Limb (tissue), 2 donors: ENCODE measurements around the gene XXYLT1.

Experiments used
- DNase-seq, 2 donors: peaks; one replicate each; pipeline ENCODE4 v3.0.0-alpha.2; 2016; ENCODE audit errors: extremely low spot score in 2 of 2

Gene XXYLT1

GRCh38 chr3:195172039-195172684 is 98.8 kb downstream of the XXYLT1 start:
- DNase-seq, result no peak

DNA sequence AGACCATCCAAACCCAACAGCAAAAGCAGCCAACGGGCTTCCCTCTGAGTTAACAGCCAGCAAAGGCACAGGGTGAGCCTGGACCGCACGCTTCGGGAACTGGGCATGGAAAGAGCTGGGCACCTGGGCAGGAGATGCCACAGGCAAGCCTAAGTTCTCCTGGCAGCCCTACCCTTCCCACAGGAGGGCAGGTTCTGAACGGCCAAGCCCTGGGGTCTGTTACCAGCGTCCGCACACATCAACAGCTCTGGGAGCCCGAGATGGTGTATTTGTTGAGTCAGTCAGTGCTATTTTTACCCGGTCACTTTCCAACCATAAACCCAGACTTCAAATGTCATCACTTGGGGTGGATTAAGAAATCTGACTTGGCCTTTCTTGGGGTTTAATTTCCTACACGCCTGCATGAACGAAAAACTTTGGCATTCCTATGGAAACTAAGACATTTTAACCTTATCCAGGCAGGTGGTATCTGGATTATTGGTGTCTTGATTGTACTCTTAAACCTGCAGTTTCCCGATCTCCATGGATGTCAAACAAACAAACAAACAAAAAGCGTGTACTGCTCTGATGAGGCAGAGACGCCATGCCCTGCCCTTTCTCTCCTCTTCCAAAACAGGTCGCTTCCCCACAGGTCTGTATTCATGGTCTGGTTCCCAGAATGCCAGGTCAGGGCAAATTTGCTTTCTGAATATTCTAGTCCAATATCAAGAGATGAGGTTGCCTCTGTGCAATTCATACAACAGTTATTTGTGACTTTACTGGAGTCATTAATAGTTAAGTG is 99.7 kb downstream of the XXYLT1 start:
- peak in 1 of 2 donors; percentile 7 for DNase-seq

- peak in 1 of 2 donors; percentile 12 for DNase-seq
Observed at GRCh38 chr3:195170496-195170895, 100.5 kb downstream of the XXYLT1 start.

DNA sequence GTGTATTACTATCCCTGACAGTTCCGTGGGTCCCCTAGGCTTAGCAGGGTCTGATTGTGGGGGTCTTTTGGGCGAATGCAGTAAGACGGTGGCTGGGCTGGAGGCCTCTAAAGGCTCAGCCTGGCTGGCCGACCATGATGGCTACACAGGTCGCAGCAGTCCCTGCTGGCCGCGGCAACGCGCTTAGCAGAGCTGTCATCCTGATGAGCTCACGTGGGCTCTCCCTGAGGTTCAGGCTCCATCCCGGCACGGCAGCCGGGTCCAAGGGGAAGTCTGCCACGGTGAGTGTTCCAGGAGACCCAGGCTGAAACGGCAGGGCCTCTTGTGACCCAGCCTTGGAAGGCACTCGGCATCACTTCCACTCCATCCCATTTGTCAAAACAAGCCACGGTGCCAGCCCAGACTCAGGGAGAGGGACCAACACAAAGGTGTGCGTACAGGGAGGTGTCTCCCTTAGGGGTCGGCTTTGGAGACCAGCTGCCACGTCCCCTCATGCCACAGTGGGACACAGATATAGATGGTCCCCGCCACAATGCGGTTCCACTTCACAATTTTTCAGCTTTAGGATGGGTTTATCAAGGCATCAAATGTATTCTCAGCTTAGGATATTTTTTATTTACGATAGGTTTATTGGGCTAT is 101.8 kb downstream of the XXYLT1 start:
- DNase-seq, result no peak

DNA sequence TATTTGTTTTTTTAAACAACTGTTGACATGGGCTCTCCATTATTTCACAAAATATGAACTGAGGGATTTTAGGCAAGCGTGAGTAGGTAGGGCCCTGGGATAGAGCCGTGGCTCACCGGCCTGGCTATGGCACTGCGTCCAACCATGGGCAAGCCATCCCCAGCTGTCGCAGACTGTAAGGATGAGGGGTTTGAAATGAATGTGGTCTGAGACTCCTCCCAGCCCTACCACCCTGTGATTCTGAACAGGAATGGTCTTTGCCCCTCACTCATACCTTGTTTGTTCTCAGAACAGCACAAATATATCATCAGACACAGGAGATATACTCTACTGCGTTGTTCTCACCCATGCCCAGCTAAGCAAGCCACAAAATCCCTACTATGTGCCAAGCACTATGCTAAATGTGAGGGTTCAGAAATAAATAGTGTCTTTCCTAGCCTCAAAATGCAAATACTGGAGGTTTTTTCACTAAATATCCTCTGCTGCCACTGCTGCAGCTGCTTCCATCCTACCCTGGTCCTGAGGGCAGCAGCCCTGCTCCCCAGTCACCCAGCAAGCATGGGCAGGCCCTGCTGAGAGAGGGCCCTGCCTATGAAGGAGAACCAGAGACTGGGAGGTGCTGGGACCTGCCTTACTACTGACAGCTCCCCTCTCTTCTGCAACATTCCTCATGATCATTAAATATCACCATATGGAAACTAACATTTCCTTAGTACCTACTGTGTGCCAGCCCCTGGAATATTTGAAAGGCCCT is 102.8 kb downstream of the XXYLT1 start:
- DNase-seq, result no peak

DNA sequence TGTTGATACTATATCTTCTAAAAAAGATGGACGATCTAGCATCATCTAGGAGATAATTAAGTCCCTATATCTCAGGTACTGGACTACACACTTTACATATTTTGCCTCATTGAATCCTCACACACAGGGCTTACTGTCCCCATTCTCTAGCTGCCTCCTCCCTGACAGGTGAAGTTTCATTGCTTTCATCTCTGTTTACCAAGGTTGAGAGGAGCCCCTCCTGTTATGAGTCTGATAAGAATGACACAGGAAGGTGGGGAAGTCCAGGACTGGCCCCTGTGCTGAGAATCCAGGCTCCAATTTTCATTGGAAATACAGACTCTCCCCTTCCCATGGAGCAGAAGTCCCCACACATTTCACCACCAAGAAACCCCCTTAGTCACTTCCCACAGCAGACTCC is 105.2 kb downstream of the XXYLT1 start:
- no peak for DNase-seq

- DNase-seq, result no peak
Observed at GRCh38 chr3:195165265-195165609, 105.7 kb downstream of the XXYLT1 start.

DNA sequence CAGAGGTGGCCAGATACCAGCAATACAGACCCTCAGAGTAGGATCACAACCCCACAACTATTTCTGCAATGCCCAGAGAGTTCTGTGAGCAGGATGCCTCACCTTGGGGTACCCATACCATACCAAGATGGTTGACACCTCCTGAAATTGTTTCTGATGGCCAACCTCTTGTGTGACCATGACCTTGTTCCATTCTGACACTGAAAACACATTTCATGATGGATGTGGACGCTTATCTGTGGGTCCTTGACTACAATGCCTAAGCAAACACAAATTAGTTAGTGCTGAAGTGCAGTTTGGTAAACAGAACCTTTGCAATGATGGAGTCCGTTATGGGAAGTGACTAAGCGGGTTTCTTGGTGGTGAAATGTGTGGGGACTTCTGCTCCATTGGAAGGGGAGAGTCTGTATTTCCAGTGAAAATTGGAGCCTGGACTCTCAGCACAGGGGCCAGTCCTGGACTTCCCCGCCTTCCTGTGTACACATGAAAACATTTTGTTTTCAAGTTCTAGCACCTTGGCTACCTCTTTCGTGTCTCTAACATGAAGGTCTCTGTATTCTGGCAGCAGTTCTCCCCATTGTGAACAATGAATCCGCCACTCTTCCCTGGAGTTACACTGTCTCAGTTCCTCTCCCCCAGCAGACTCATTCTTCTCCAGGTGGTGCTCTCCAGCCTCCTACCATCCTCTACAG is 106.2 kb downstream of the XXYLT1 start:
- DNase-seq, result no peak

DNA sequence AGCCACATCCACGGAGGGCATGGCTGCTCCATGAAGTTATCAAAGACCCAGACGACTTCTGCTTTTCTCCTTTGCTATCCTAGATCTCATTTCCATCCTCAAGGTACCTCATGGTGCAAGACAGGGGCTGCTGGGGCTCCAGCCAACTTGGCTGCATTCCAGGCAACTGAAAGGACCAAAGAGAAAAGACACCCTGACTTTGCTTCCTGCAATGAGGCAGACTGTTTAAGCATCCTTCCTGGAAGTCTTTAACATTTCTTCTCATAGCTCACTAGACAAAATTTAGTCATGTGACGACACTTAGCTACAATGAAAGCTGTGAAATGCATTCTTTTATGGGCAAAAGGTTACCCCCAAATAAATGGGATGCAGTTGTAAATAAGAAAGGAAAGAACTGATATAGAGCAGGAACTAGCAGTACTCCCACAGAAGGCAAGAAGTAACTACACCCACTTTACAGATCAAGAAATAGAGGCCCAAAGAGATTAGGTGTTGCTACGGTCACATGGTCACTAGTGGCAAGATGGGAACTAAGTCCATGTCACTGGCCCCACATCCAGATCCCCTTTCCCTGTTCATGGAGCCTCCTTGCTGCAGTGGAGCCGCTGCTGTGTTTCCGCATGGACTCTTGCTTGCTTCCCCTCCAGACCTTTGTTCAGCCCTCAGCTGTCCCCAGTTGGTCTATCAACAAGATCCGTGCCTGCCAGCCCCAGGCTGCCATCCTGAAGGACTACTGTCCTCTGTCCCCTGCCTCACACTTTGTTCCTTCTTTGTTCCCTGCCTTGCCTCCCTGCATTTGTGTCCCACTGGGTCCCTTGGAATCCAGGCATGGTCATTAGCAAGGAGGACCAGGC is 107.0 kb downstream of the XXYLT1 start:
- DNase-seq, result no peak

DNA sequence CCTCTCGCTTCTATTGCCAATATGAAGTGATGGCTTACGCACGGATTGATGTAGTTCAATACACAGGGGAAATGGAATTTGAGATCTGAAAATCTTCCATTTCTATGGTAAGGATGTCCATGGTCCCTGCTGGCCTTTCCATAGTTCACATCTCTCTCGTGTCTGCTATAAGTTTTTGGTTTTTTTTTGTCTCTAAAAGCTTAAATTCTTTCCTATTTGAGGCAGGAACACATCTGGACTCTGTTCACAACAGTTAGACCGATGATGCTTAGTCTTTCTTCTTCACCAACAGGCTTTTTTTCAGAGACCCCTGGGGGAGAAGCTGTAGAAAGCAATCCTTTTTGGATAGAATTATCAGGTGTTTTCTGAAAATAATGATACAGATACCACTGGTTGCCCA is 108.1 kb downstream of the XXYLT1 start:
- DNase-seq, result no peak

- DNase-seq, result peak in 1 of 2 donors; percentile 51
Observed at GRCh38 chr3:195162033-195162669, 108.8 kb downstream of the XXYLT1 start.

GRCh38 chr3:195160908-195161434 is 110.0 kb downstream of the XXYLT1 start:
- no peak for DNase-seq

DNA sequence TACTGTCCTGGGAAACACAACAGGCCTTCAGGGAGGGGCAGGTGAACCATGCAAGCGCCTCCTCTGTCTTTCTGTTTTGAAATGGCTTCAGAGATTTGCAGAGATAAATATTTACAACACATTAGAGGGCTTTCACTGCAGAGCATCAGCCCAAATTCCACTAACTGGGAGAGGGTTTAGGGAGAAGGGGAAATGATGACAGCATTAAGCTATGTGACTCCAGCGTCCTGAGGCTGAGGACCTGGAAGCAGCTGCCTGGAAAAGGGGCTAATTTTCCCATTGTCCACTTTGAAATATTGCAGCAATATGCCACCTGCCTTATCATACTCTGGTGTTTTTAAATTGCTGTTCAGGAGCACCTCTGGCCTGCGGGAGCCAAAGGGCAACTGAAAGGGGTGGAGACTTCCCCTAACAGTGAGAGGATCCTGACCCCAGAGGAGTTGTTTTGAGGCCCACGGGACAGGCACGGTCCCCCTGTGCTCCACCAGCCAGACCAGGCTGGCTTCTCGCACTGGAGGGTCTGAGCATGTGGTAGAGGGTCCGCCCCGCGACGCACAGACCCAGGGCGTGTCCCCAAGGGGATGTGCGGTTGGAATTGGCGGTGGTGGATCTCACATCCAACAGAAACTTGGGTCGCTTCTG is 110.6 kb downstream of the XXYLT1 start:
- no peak for DNase-seq

- no peak for DNase-seq
Observed at GRCh38 chr3:195159814-195160165, 111.2 kb downstream of the XXYLT1 start.

GRCh38 chr3:195159117-195159813 is 111.7 kb downstream of the XXYLT1 start:
- no peak for DNase-seq

DNA sequence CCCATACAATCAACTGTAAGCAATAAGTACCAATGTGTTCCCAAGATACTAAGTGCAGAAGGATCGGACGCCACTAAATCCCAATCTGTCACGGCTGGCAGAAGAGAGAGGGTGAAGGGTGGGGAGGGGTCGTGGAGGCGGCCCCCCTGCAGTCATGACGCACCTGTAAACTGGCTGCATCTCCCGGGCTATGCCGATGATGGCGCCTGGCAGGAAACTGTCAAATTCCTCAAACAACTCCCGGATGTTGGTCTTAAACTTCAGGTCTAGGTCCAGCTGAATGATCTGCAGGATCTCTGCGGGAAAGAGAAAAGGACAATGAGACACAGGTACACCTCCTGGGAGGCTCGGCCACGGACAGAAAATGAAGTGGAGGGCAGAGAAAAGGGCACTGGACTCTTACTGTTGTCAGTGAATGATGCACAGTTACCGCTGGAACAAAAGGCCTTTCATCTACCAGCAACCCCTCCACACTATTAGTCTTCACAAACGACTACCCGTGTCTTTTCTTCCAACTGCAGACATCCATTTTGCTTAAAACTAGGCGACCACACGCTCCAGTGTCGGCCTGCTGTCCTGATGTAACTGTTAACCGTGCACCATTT is 114.6 kb downstream of the XXYLT1 start:
- no peak for DNase-seq

GRCh38 chr3:195155570-195156241 is 115.3 kb downstream of the XXYLT1 start:
- no peak for DNase-seq
